ENCODE results near the gene HMGN1.

Gene HMGN1

GRCh38 chr21:39296891-39297290 is 52.0 kb downstream of the HMGN1 start:
- no peak for DNase-seq (ENCODE audit: low read depth)

Measured in HS-5 (cell line).